Islet of Langerhans (tissue), 1 donor: ENCODE results near the gene INPP4B.
"Not testable (repeated sequence)": the region's sequence is repeated elsewhere in the genome, so short reads cannot be mapped to it uniquely, and the experiment has no call there.

ENCODE experiments used
- FAIRE-seq: peaks from one replicate; lab custom pipeline; 2011; peaks lifted over from hg19 to GRCh38; lab: Jason Lieb, UNC

Gene INPP4B

GRCh38 chr4:142671516-142671915 is 174.6 kb downstream of the INPP4B start:
- FAIRE-seq: no peak

DNA sequence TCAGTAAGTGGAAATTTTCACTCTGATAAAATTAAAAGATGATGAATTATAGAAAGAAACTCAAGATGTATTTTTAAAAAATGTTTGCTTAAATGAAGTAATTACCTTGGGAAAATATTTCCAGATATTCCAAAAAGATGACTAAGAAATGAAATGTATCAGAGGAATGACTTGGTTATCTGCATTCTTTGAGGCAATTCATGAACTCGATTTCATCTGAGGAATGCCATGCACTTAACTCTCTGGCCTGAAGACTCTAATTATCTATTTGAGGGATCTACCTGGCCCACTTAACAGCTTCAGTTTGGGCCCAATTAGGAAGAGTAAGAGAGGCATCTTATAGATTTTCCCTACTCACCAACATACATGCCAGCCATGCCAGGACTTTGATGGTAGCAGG is 182.3 kb downstream of the INPP4B start:
- no peak for FAIRE-seq

DNA sequence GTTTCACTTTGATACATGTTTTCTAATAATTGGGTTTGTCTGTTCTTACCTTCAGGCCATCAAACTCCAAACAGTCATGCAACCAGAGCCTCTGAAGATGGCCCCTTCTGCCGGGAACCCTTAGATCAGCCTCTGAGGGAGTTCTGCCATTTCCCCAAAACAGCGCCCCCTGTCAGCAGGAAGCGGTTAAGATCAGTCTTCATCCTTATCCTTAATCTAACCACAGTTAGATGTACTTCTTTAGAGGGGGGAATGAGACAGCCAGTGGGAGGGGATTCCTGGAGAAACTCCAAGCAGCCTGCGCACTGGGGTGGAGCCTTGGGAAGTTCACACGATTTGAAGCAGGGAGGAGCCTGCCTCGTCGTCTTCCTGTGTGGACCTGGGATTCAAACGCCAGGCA is 185.4 kb downstream of the INPP4B start:
- FAIRE-seq: no peak

DNA sequence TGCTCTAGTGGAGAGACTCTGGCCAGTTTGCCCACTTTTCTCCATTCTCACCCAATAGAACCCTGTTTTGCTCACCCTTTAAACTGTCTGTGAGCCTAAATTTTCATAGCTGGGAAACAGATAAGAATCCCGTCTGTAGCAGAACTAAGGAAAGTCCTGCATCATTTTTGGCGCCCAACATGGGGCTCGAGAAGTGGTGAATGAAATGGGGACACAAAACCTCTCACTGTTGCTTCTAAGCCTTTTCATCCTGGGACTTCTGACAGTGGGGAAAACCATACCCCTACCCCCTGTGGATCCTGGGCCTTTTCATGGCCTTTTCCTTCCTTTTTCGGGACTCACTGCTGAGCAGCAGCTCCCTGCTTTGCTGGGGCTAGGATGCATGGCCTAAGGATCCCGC is 189.9 kb downstream of the INPP4B start:
- no peak for FAIRE-seq

- FAIRE-seq: no peak
Measured at GRCh38 chr4:142648378-142648777, 197.7 kb downstream of the INPP4B start.

- no peak for FAIRE-seq
Measured at GRCh38 chr4:142645475-142646108, 200.5 kb downstream of the INPP4B start.

DNA sequence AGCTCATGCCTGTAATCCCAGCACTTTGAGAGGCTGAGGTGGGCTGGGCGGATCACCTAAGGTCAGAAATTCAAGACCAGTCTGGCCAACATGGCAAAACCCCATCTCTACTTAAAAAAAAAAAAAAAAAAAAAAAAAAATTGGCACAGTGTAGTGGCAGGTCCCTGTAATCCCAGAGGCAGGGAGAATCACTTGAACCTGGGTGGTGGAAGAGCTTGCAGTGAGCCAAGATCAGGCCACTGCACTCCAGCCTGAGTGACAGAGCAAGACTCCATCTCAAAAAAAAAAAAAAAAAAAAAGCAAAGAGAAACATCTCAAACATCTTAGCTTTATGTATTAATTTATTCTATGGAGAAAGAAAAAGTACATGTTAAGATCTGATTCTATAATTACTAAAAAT is 201.5 kb downstream of the INPP4B start:
- not testable (repeated sequence) for FAIRE-seq

DNA sequence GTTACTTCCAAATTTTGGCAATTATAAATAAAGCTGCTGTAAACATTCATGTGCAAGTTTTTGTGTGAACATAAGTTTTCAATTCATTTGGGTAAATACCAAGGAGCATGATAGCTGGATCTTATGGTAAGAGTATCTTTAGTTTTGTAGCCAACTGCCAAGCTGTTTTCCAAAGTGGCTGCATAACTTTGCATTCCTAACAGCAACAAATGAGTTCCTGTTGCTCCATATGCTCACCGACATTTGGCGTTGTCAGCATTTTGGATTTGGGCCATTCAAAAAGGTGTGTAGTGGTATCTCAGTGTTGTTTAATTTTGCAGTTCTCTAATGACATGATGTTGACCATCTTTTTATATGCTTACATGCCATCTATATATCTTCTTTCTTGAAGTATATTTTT is 208.5 kb downstream of the INPP4B start:
- no peak for FAIRE-seq

DNA sequence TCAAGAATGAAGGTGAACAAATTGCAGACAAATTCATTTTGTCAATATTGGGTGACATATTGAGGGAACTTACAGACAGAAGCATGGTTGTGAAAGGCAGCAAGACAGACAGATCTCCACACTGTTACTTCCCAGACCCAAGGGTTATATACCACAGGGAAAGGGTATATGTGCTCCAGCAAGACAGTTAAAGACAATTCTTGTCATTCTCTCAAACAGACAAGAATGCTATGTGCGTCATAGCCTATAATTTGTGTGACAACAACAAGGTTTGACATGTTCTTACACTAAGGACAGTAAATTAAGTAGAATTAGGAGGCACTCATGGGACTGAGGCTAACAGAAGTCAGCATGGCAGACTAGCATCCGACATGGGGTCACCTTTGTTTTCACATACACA is 214.3 kb downstream of the INPP4B start:
- no peak for FAIRE-seq

DNA sequence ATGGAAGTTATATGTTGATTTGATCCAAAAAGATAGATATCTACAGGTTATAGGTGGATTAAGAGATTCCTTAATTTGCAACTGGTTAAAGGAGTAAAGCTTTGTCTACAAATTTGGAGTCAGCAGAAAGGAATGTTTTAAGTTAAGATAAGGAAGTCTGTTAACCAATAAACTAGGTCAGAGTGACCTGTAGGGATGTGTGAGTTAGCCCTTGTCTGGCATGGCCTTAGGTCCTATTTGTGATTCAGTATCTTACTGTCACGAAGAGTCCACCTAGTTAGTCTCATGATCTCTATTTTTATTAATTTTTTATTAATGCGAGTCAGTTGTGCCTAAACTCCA is 230.8 kb downstream of the INPP4B start:
- FAIRE-seq: no peak

DNA sequence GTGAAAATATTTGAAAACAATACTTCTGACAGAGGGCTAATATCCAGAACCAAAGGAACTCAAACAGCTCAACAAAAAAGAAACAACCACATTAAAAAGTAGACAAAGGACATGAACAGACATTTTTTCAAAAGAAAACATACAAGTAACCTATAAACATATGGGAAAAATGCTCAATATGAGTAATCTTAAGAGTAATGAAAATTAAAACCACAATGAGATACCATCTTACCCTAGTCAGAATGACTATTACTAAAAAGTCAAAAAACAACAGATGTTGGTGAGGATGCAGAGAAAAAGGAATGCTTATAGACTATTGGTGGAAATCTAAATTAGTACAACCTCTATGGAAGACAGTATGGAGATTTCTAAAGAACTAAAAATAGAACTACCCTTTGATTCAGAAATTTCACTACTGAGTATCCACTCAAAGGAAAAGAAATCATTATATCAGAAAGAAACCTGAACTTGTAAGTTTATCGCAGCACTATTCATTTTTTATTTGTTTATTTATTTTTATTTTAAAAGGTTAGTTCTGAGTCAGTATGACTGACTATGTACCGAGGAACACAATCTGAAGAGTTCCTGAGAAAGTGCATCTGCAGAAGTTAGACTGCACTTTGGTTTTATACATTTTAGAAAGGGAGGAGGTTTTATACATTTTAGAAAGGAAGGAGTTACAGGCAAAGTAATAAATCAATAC is 231.3 kb downstream of the INPP4B start:
- no peak for FAIRE-seq

DNA sequence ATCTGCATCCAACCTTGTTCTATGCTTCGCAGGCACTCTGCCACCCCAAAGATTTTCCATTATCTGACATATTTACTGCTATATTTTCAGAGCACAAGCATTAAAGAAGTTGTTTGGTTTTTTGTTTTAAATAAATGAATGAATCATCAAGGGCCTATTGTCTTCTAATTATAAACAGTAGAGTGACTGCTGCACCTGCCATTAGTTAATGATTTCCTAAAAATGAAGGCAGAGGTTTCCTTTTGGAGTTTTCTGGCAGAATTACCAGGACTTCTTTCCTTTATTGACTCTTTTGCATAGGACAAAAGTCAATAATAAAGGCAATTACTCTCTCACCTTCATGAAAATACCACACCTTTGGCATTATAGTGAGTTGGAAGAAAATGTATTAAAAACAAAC is 238.1 kb downstream of the INPP4B start:
- FAIRE-seq: no peak

DNA sequence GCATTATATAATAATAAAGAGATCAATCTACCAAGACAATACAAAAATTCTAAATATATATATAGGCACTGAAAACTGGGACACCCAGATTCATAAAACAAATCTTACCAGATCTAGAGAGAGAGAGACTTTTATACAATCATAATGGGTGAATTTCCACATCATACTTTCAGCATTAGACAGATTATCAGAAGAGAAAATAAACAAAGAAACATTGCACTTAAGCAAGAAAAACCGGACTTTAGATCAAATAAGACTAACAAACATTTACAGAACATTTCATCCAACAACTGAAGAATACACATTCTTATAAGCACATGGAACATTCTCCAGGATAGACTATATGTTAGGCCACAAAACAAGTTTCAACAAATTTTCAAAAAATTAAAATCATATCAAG is 245.1 kb downstream of the INPP4B start:
- FAIRE-seq: no peak

DNA sequence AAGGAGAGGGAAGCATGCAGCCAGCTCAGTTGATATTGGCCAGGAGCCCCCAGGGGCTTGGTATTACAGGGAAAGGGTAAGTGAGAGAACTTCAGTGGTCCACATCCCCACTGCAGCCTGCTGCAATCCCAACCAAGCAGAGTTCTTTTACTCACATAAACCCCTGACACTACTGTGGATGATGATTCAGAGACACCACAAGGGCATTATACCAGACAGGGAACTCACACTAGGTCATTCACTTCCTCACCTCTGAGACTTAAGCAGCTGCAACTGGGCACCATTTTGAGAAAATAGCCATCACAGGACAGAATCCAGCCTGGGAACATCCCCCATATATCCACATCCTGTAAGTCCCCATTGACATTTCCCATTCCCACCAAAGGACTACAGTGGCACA is 248.0 kb downstream of the INPP4B start:
- FAIRE-seq: no peak

GRCh38 chr4:142596595-142596994 is 249.5 kb downstream of the INPP4B start:
- no peak for FAIRE-seq

DNA sequence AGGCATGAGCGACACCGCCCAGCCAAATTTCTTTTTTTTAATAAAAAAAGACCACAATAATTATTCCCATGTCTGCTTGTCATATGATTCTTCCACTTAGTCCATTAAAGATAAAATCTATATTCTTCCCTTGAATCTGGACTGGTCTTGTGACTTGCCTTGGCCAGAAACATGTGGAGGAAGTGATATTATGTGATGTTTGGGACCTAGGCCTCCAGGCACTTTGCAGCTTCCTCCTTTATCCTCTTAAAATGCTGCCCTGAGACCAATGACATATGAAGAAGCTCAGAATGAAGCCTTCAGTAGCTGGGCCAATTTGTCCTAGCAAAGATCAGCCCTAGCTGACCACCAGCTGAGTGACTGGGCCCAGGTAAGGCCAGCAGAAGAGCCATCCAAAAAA is 250.0 kb downstream of the INPP4B start:
- FAIRE-seq: no peak

DNA sequence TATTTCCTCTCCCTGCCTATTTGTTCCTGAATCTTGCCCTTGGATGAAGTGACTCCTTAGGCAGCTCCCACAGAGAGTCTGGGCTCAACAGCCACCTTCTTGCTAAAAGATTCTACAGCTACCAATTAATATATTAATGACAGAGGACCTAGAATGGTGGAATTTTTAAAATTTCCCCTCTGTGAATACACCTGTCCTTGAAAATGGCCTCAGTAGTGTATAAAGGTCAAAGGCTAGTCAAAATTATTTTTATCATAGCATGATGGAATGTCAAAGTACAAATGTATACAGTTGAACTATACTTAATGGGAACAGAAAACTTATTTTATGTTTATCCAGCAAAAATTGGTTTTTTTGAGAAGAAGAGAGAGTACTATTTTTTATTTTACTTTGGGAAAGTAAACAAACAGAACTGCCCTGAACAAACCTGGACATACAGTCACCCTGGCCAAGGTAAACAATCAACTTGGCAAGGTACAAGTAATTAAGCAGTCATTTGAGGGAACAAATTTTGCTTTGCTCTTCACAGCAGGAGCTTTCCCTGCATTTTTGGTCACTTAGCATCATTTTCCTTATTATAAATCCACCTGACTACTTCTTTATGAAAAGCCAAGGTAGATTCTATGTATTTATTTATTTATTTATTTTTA is 250.8 kb downstream of the INPP4B start:
- no peak for FAIRE-seq

- no peak for FAIRE-seq
Measured at GRCh38 chr4:142585411-142585810, 260.7 kb downstream of the INPP4B start.

DNA sequence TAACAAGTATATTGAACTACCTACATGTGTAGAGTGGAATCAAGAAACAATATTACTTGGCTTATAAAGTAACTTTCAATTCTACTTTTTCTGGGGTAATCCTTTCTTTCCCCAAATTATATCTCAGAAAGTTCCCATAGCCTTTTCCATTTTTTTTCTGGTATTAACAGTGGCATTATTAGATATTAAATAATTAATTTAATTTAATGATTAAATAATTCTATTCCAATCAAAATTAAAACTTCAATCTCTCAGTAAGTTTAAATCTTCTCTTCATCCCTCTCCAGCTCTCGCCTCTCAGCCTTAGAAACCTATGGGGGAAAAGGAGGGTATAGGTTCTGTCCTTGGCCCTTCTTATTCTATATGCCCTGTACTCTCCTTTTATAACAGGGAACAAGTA is 262.4 kb downstream of the INPP4B start:
- no peak for FAIRE-seq

- FAIRE-seq: no peak
Measured at GRCh38 chr4:142582340-142582739, 263.8 kb downstream of the INPP4B start.

DNA sequence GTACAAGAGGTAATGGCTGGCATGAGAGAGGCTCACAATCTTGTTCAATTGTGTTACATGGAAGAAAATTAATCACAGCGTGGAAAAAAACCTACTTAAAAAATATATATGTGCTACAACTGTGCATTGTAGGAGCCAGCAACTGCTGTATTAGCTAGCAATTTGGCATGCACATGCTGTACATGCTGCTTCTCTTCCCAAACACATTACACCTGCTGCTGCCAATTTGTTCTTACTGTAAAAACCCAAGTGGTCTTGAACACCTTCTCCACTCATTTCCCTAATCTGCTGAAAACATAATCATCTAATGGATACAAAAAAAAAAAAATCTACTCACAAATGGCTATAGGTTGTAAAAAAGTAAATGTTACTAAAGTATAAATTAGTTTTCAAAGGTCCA is 264.2 kb downstream of the INPP4B start:
- FAIRE-seq: no peak

- FAIRE-seq: no peak
Measured at GRCh38 chr4:142579443-142579842, 266.7 kb downstream of the INPP4B start.

DNA sequence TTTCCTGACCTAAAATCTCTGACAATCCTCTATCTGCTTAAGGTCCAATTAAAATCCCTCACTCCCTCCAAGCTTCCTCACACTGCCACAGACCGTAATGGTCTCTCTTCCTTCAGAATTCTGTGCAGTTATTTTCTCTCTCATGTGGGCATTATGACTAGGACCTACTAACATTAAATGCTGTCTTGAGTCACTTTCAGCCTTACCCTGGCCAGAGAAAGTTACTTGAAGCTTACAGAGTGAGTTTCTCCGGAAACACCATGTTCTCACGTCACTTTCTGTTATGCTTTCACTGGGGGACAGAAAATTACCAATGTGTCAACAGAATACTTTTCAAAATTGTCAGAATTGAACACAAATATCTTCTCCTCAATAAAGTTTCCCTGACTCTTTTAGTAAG is 271.8 kb downstream of the INPP4B start:
- FAIRE-seq: no peak

DNA sequence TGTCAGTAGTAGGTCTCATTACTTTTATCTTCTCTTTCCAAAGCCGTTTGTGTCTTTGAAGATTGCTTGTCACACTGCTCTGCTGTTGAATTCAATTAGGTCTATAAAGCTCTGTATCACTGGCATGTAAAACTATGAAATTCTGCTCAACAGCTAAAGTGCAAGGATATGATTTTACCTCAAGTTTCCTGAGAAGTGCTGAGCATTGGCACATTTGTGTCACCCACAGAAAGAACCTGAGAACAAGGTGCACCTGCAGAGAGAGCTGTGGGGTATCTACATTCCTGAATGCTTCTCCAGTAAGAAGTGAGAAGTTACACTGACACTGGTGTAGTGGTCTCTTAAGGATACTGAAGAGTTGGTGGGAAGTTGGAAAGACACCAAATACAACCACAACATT is 274.0 kb downstream of the INPP4B start:
- FAIRE-seq: no peak
